HG03280 (cell line): Measurements from ENCODE around the gene MAML1.

Experiments
- ATAC-seq: cut with Tn5 transposase; IDR thresholded peaks from one replicate; pipeline ENCODE4 v1.9.1; 2021; ENCODE audit warnings: mild to moderate bottlenecking, moderate library complexity; ENCODE audit not compliant: unreplicated experiment

Gene MAML1

DNA sequence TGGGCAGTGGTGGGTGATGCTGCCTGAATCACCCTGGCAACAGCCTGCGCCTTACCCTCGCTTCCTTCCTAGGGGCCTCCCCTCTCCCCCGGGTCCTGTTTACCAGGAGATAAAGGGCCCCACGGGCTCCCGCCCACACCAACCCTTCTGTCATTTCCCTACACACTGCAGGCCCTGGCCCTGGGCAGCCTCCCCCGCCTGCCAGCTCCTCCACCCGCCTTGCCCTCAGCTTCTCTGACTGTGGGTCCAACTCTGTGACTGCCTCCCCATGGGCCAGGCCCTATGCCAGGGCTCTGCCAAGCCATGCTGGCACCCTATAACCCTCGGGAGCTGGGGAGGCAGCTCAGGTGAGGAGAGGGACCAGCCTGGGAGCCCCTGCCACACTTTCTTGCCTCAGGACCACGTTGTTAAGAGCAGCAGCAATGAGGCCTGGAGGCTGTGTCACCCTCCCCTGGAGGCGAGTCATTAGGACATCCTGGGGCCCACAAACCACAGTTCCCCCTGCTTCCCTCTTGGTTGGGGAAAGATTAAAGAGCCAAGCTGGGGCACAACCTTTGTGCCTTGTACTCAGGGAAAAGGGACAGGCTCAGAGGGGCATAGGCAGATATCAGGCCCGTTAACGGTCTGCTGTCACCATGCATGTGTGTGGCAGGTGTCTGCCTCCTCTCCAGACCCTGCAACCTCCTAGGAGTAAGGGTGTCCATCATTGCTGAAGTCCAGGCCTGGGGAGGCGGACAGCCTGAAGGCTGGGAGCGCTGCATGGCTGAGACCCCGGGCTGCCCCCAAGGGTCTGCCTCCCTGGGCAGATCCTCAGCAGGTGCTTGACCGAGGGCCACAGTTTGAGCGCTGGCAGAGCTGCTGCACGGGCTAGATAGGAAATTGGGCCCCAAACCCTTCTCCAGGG lies 71.3 kb downstream of the MAML1 start:
- ATAC-seq: no peak

- ATAC-seq: no peak
Observed at GRCh38 chr5:179804555-179804947, 71.9 kb downstream of the MAML1 start.

DNA sequence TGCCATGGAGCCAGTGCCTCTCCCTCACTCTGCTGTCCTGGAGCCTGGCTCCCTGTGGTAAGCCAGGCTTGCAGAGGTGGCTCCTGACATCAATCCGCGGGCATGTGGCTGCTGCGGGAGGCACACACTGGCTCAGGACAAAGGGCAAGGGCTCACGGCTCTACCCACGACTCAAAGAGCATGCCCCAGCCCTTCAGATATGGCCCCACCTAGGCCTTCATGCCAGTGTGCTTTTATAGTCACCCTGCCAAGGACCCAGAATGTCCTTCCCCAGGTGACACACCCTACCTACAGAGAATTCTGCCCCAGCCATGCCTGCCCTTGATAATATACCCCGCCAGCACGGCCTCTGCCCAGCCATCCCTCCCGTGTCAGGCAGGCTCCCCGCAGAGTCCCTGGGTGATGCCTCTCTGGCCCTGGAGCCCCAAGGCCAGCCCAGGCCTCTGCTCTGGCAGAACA lies 72.5 kb downstream of the MAML1 start:
- no peak for ATAC-seq

- ATAC-seq: peak; percentile 14
Observed at GRCh38 chr5:179805529-179806249, 73.1 kb downstream of the MAML1 start.

DNA sequence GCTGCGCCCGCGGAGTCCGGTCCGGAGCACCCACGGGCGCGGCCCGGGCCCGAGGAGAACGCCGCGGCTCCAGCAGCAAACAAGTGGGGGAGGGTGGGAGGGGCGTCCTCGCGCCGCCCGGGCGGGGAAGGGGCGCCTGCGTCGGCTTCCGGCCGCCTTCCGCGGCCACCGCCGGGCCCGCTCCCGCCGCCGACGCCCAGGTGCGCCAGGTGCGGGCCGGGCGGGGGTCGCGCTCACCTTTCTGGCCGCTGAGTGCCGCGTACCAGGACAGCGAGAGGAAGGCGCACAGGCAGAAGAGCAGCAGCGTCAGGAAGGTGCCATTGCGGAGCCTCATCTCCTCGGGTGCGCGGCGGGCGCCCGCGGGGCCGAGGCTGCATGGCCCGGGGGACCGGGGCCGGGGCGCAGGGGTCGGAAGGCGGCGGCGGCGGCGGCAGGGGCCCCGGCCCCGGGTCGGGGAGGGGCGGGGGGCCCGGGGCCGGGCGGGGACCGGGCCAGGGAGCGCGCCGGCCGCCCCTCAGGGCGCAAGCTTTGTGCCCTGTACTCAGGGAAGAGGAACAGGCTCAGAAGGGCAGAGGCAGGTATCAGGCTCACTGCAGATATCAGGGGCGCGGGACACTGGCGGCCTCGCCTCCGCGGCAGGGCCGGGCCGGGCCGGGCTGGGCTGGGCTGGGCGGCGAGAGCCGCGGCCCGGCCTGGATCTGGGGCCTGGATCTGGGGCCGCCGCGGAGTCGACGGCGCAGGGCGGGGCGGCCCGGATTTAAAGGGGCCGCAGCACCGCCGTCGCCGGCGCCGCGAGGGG lies 73.8 kb downstream of the MAML1 start, which contains the start of gene MGAT4B:
Gene MGAT4B (minus strand): TSS at position 617 of the 799 bp plus-strand sequence. CDS start 283 bp downstream, at position 334.
- ATAC-seq: peak; percentile 72

DNA sequence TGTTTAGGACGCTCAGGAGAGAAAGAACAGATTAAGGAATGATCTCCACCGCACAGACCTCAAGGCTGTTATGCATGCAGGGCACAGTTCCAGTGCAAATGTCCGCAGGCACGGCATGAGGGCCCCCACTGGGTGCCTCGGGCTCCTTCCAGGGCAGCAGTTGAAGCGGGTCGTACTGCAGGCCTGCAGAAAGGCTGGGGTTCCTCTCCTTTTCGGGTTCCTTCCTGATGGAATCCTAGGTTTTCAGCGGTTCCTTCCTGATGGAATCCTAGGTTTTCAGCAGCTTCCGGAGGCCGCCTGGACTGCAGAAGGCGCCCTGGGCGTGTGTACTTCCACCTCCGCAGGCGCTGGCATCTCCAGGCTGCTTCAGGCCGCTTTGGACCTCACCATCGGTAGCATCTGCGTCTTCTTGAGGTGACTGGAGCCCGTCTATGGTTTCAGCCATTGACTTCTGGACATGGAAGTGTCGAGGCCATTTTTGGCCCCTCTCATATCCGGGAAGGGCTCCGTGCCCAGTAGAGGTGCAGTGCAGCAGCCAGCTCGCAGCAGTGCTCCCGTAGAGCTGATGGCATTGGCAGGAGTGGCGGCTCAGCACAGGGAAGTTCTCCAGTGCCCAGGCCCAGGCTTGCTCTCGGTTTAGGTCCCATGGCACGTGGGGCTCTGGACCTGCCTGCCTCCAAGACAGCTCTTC lies 79.7 kb downstream of the MAML1 start:
- ATAC-seq: no peak

DNA sequence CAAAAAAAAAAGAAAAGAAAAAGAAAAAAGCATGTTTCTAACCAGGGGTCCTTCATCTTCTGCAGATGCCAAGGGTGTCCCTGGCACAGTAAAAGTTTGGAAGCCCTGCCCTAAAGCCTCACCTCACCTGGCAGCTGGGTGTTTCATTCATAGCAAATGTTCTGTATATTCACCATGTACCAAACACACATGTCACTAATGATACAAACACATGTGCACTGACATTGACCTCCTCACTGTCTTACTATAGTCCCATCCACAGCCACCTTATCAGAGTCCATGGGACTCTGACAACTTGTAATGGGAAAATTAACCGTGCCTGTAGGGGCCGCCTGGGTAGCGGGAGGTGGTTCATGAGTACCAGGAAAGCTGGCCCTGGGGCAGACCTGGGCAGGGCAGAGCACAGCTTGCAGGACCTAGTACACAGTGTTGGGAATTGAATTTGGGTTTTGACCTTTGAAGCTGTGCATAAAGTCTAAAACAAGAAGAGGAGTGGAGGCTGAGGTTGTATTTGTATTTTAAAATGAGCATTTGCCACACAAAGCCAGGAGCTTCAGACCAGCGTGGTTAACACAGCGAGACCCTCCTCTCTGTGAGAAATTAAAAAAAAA lies 80.5 kb downstream of the MAML1 start:
- ATAC-seq: no peak

GRCh38 chr5:179814090-179814489 lies 81.5 kb downstream of the MAML1 start:
- ATAC-seq: no peak

DNA sequence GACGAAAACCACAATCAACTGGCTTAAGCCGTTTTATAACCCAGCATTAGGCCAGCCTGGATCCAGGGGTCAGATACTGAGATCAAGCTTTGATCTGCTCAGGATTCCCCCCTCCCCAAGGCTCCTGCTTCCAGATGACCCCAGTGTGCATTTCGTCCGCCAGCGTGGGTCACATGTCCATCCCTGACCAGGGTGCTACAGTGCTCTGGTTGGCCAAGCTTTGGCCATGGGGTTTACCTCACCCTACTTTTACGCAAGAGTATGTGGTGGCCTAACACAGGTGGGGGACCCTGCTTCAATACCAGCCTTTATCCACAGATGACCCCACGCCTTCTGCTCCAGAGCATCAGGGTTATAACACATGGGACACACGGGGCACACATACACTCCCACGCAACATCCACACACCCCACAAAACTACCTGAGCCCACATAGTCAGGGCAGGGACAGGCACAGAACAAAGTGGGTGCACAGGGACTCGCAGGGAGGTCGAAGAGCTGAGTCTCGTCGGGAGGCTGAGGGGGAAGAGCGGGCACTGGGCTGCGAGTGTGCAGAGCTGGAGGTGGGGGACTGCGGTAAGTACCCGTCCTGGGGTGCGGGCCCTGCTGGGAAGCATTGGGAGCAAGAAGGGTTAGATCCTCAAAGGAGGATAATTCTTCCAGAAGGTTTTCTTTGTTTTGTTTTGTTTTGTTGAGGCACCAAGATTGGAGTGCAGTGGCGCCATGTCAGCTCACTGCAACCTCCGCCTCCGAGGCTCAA lies 83.0 kb downstream of the MAML1 start:
- no peak for ATAC-seq

GRCh38 chr5:179816401-179816795 lies 83.8 kb downstream of the MAML1 start:
- no peak for ATAC-seq

GRCh38 chr5:179816796-179817469 lies 84.3 kb downstream of the MAML1 start:
- ATAC-seq: no peak

GRCh38 chr5:179817470-179817840 lies 84.8 kb downstream of the MAML1 start:
- no peak for ATAC-seq

- no peak for ATAC-seq
Observed at GRCh38 chr5:179817890-179818745, 85.5 kb downstream of the MAML1 start.

GRCh38 chr5:179818746-179819295 lies 86.2 kb downstream of the MAML1 start:
- ATAC-seq: peak; percentile 63

DNA sequence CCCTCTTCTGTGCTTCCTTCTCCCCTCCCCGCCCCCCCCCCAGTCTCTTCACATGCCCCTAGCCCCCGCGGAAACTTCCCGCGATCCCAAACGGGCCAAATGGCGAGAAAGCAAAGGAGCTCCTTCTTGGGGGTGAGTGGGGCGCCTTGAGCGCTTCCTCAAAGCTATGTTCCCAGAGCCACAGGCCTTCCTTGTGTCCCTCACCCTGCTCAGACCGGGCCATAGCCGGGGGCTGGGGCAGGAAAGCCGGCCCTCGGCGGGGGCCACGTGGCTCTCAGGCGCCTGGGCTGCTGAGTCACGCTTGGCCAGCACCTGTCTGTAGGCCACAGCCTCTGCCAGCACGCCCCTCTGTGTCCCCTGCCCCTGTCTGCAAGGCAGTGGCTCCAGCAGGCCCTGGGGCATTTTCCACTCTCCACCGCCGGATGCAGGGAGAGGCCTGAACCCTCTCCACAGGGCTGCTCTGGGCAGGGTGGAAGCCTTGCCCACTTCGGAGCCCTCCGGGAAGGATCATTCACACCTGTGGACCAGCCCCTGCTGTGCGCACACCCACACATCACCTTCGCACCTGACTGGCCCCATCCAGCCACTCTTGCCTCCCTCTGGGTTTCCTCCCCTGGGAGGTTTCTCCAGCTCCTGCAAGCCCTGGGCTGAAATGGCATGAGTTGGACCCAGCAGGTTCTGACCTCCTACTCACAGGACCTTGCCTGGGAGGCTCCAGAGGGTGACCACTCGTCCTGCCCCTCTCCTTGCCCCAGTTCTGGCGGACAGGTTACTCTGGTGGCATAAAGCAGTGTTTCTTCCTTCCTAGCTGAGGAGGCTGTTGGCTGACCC lies 86.9 kb downstream of the MAML1 start:
- no peak for ATAC-seq

DNA sequence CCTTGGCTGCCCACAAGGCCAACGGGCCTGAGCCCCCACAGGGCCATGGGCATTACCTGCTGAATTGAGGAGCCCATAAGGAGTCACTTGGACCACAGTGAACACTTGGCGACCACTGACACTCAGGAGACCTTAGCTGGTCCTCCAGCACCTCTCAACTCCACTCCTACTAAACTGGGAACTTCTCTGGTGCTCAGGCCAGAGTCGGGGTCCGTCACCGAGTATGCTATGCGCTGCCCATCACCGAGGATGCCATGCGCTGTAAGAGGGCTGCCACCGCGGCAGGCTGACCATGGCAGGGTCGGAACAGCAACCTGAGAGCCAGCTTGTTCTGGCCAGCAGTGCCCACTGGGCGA lies 87.5 kb downstream of the MAML1 start:
- ATAC-seq: no peak
